PFSK-1 (cell line): ENCODE measurements around the gene WAC.

Experiments used
- POLR2AphosphoS5 ChIP-seq: IDR thresholded peaks from 2 replicates; pipeline ENCODE4 v1.6.1; 2012; ENCODE audit warnings: low read depth, mild to moderate bottlenecking, control low read depth, low read length, moderate library complexity
- SIN3A ChIP-seq: IDR thresholded peaks from 2 replicates; pipeline ENCODE4 v1.6.1; 2012; ENCODE audit warnings: mild to moderate bottlenecking, low read length, moderate library complexity, borderline replicate concordance; ENCODE audit not compliant: insufficient read depth

DNA sequence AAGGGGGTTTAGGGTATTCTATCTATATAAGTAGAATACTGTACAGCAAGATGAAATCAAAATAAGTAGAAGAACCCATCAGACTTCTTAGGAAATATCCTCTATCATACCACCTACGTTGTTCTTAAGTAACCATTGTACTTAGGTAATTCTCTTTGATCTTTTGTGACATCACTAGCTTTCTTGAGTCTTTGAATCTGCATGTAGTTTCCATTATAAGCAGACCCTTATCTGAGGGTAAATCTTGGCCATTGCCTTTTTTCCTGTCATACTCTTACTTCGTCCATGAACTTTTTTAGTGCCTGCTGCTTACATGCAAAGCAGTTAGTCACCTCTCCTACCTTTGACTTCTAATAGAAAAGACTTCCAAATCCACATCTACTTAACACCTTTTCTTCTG, 49.0 kb downstream of the WAC start:
- TF ChIP-seq POLR2AphosphoS5 (no peak), SIN3A (no peak)
